Measurements from ENCODE around the gene CHPF2. TPM values are rescaled to one million over a fixed set of nuclear protein-coding genes. Genes with fewer than 3 reads are reported as not detected.

Gene CHPF2
- total and polyA plus RNA-seq, 2 of the 13 experiments (the other 11 are each of a cell fraction or from before 2014, with no cell fraction given): 15.4 to 21.5 TPM

DNA sequence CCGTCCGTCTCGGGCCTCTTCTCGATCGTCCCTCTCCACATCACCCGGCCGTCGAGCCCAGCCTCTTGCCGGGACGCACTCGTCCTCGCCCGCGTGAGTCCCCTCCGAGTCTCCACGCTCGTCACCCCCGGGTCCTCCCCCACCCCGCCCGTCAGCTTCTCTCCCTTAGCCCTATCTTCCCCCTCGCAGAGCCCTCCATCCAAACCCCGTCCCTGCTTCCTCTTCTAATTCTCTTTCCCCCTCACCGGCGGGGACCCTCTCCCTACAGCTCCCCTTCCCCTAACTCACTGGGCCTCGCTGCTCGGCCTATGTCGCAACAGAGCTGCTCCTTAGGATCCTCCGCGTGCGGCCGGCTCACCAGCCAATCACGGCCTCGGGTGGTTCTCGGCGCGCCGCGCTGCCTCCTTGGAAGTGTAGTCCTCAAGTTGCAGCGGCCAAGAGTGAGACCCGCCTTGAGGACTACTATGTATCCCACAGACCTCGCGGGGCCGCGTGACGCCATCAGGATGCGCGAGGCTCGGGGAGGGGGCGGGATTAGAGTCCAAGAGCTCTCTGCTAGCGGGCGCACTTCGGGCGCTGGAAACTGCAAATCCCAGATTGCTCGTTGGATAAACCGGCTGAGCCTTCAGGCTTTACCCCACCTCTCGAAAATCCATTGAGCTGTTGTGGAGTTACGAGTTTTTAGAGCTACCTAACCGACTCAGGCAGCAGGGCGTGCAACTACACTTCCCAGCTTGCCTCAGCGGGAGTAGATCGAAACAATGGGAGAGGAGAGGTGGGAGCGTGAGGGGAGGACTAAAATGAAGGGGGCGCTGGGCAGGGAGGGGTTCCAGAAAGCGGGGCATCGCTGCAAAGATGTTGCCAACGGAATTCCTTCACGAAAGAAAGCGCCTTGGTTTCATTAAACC, 5.2 kb upstream of the CHPF2 start, which contains the start of gene ABCF2 (continued):
- TF ChIP-seq, protein P1, sequence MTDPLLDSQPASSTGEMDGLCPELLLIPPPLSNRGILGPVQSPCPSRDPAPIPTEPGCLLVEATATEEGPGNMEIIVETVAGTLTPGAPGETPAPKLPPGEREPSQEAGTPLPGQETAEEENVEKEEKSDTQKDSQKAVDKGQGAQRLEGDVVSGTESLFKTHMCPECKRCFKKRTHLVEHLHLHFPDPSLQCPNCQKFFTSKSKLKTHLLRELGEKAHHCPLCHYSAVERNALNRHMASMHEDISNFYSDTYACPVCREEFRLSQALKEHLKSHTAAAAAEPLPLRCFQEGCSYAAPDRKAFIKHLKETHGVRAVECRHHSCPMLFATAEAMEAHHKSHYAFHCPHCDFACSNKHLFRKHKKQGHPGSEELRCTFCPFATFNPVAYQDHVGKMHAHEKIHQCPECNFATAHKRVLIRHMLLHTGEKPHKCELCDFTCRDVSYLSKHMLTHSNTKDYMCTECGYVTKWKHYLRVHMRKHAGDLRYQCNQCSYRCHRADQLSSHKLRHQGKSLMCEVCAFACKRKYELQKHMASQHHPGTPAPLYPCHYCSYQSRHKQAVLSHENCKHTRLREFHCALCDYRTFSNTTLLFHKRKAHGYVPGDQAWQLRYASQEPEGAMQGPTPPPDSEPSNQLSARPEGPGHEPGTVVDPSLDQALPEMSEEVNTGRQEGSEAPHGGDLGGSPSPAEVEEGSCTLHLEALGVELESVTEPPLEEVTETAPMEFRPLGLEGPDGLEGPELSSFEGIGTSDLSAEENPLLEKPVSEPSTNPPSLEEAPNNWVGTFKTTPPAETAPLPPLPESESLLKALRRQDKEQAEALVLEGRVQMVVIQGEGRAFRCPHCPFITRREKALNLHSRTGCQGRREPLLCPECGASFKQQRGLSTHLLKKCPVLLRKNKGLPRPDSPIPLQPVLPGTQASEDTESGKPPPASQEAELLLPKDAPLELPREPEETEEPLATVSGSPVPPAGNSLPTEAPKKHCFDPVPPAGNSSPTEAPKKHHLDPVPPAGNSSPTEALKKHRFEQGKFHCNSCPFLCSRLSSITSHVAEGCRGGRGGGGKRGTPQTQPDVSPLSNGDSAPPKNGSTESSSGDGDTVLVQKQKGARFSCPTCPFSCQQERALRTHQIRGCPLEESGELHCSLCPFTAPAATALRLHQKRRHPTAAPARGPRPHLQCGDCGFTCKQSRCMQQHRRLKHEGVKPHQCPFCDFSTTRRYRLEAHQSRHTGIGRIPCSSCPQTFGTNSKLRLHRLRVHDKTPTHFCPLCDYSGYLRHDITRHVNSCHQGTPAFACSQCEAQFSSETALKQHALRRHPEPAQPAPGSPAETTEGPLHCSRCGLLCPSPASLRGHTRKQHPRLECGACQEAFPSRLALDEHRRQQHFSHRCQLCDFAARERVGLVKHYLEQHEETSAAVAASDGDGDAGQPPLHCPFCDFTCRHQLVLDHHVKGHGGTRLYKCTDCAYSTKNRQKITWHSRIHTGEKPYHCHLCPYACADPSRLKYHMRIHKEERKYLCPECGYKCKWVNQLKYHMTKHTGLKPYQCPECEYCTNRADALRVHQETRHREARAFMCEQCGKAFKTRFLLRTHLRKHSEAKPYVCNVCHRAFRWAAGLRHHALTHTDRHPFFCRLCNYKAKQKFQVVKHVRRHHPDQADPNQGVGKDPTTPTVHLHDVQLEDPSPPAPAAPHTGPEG (CRISPR knock-in tag; IDR thresholded peaks at IDR 0.05): 0 out of 2 replicates have a peak, but pooled peaks have one; percentile 62
- TF ChIP-seq MAFK (conservative IDR thresholded peaks at IDR 0.05 in 1 of 2, IDR thresholded peaks at IDR 0.05 in 1 of 2; ENCODE audit: low read length in 2 of 2) (no peak), MAFF (IDR thresholded peaks at IDR 0.05; ENCODE audit: low read depth, low read length) (no peak), HMG20A (CRISPR knock-in tag; IDR thresholded peaks at IDR 0.05; ENCODE audit: borderline replicate concordance) (0 out of 2 replicates have a peak, but pooled peaks have one; percentile 16), SOX6 (IDR thresholded peaks at IDR 0.05) (no peak), SOX6 (CRISPR knock-in tag; IDR thresholded peaks at IDR 0.05) (peak; percentile 61; the same call in 1 of the 2 replicates), MLLT10 (CRISPR knock-in tag; IDR thresholded peaks at IDR 0.05) (no peak), FOXO1 (CRISPR knock-in tag; IDR thresholded peaks at IDR 0.05) (no peak), ZNF552 (CRISPR knock-in tag; IDR thresholded peaks at IDR 0.05; ENCODE audit: borderline replicate concordance) (no peak)
- TF ChIP-seq, protein P2, sequence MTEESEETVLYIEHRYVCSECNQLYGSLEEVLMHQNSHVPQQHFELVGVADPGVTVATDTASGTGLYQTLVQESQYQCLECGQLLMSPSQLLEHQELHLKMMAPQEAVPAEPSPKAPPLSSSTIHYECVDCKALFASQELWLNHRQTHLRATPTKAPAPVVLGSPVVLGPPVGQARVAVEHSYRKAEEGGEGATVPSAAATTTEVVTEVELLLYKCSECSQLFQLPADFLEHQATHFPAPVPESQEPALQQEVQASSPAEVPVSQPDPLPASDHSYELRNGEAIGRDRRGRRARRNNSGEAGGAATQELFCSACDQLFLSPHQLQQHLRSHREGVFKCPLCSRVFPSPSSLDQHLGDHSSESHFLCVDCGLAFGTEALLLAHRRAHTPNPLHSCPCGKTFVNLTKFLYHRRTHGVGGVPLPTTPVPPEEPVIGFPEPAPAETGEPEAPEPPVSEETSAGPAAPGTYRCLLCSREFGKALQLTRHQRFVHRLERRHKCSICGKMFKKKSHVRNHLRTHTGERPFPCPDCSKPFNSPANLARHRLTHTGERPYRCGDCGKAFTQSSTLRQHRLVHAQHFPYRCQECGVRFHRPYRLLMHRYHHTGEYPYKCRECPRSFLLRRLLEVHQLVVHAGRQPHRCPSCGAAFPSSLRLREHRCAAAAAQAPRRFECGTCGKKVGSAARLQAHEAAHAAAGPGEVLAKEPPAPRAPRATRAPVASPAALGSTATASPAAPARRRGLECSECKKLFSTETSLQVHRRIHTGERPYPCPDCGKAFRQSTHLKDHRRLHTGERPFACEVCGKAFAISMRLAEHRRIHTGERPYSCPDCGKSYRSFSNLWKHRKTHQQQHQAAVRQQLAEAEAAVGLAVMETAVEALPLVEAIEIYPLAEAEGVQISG (CRISPR knock-in tag; IDR thresholded peaks at IDR 0.05): peak; percentile 97
- TF ChIP-seq, protein P3, sequence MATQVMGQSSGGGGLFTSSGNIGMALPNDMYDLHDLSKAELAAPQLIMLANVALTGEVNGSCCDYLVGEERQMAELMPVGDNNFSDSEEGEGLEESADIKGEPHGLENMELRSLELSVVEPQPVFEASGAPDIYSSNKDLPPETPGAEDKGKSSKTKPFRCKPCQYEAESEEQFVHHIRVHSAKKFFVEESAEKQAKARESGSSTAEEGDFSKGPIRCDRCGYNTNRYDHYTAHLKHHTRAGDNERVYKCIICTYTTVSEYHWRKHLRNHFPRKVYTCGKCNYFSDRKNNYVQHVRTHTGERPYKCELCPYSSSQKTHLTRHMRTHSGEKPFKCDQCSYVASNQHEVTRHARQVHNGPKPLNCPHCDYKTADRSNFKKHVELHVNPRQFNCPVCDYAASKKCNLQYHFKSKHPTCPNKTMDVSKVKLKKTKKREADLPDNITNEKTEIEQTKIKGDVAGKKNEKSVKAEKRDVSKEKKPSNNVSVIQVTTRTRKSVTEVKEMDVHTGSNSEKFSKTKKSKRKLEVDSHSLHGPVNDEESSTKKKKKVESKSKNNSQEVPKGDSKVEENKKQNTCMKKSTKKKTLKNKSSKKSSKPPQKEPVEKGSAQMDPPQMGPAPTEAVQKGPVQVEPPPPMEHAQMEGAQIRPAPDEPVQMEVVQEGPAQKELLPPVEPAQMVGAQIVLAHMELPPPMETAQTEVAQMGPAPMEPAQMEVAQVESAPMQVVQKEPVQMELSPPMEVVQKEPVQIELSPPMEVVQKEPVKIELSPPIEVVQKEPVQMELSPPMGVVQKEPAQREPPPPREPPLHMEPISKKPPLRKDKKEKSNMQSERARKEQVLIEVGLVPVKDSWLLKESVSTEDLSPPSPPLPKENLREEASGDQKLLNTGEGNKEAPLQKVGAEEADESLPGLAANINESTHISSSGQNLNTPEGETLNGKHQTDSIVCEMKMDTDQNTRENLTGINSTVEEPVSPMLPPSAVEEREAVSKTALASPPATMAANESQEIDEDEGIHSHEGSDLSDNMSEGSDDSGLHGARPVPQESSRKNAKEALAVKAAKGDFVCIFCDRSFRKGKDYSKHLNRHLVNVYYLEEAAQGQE (IDR thresholded peaks at IDR 0.05; ENCODE audit: borderline replicate concordance in 1 of 2, low read depth in 1 of 2, low read length in 2 of 2): peak in 1 of 2 experiments; percentile 39; a peak in 1 of 4 replicates
- TF ChIP-seq, protein P4, sequence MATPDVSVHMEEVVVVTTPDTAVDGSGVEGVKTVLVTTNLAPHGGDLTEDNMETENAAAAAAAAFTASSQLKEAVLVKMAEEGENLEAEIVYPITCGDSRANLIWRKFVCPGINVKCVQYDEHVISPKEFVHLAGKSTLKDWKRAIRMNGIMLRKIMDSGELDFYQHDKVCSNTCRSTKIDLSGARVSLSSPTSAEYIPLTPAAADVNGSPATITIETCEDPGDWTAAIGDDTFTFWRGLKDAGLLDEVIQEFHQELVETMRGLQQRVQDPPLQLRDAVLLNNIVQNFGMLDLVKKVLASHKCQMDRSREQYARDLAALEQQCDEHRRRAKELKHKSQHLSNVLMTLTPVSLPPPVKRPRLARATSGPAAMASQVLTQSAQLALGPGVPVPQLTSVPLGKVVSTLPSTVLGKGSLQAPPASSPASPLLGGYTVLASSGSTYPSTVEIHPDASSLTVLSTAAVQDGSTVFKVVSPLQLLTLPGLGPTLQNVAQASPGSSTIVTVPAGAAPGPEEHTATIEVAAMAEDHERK (CRISPR knock-in tag; IDR thresholded peaks at IDR 0.05; ENCODE audit: low read depth): no peak; the same call in 1 of the 2 replicates

Measured in HepG2 (cell line).